DOHH2 (cell line): ENCODE data around the gene OR52E4.

ENCODE experiments used
- H3F3A ChIP-seq: fragments of 200-600 bp; sonication (generic), shearing (Covaris generic); 2 replicates; pipeline ENCODE4 v1.6.0; 2016; ENCODE audit warnings: antibody characterized with exemption, mild to moderate bottlenecking; ENCODE audit not compliant: control insufficient read depth, insufficient read depth
- H3K27ac ChIP-seq: fragments of 200-600 bp; sonication (generic); 2 replicates; pipeline ENCODE4 v1.5.1; 2014; ENCODE audit warnings: low read depth, mild to moderate bottlenecking, low read length, moderate library complexity
- H3K27me3 ChIP-seq: fragments of 200-600 bp; sonication (generic); 2 replicates; pipeline ENCODE4 v1.6.1; 2014; ENCODE audit warnings: mild to moderate bottlenecking, low read length, mixed read lengths; ENCODE audit not compliant: control insufficient read depth
- H3K36me3 ChIP-seq: fragments of 200-600 bp; sonication (generic); 2 replicates; pipeline ENCODE4 v1.6.1; 2014; ENCODE audit warnings: mild to moderate bottlenecking, low read length, moderate library complexity, mixed read lengths; ENCODE audit not compliant: control insufficient read depth
- H3K4me1 ChIP-seq: fragments of 200-600 bp; sonication (generic); 2 replicates; pipeline ENCODE4 v1.6.1; 2014; ENCODE audit warnings: mild to moderate bottlenecking, low read length, mixed read lengths; ENCODE audit not compliant: control insufficient read depth
- H3K4me2 ChIP-seq: fragments of 200-600 bp; sonication (generic); 2 replicates; pipeline ENCODE4 v1.6.0; 2014; ENCODE audit warnings: mild to moderate bottlenecking, low read length, moderate library complexity
- H3K4me3 ChIP-seq: fragments of 200-600 bp; sonication (generic); 2 replicates; pipeline ENCODE4 v1.5.1; 2014; ENCODE audit warnings: mild to moderate bottlenecking, low read length, mixed read lengths
- H3K79me2 ChIP-seq: fragments of 200-600 bp; sonication (generic); 2 replicates; pipeline ENCODE4 v1.6.1; 2014; ENCODE audit warnings: mild to moderate bottlenecking, low read length, mixed read lengths; ENCODE audit not compliant: control insufficient read depth
- H3K9me2 ChIP-seq: fragments of 200-600 bp; sonication (generic); replicated peaks from 2 replicates; pipeline ENCODE4 v1.6.1; 2014; ENCODE audit warnings: mild to moderate bottlenecking, low read length, mixed read lengths; ENCODE audit not compliant: control insufficient read depth
- H3K9me3 ChIP-seq: fragments of 200-600 bp; sonication (generic); 2 replicates; pipeline ENCODE4 v1.6.1; 2014; ENCODE audit warnings: antibody characterized with exemption, low read length, mixed read lengths; ENCODE audit not compliant: control insufficient read depth, insufficient read depth
- H4K20me1 ChIP-seq: fragments of 200-600 bp; sonication (generic); 2 replicates; pipeline ENCODE4 v1.6.0; 2014; ENCODE audit warnings: low read depth, mild to moderate bottlenecking, antibody characterized with exemption, low read length, moderate library complexity; ENCODE audit not compliant: control insufficient read depth, insufficient read depth
- CTCF ChIP-seq: fragments of 200-600 bp; sonication (generic); IDR thresholded peaks from one replicate; pipeline ENCODE4 v1.5.1; 2014; ENCODE audit warnings: antibody characterized with exemption, mild to moderate bottlenecking, low read depth, low read length; ENCODE audit not compliant: poor library complexity, severe bottlenecking
- EZH2phosphoT487 ChIP-seq: fragments of 200-600 bp; sonication (generic); IDR thresholded peaks from 2 replicates; pipeline ENCODE4 v1.6.1; 2017; ENCODE audit warnings: borderline replicate concordance, mild to moderate bottlenecking, antibody characterized with exemption, low read length, moderate library complexity, mixed read lengths

The OR52E4 gene

GRCh38 chr11:5878564-5878963, 1.9 kb upstream of the OR52E4 start:
- no peaks in the 10 kb centered on the region for H3K9me2 ChIP-seq
- H3K27me3 ChIP-seq, result no peaks in the 10 kb centered on the region
- no peak overlapping the region for H3K27ac ChIP-seq
- no peak overlapping the region for H3K4me3 ChIP-seq
- no peaks in the 10 kb centered on the region for H3F3A ChIP-seq
- no peaks in the 10 kb centered on the region for H3K9me3 ChIP-seq
- no peak for TF ChIP-seq EZH2phosphoT487
- no peak for TF ChIP-seq CTCF
- H3K4me1 ChIP-seq, result no peaks in the 10 kb centered on the region
- H3K36me3 ChIP-seq, result no peaks in the 10 kb centered on the region
- H3K4me2 ChIP-seq, result no peak overlapping the region
- no peaks in the 10 kb centered on the region for H4K20me1 ChIP-seq
- no peaks in the 10 kb centered on the region for H3K79me2 ChIP-seq

GRCh38 chr11:5881756-5882155, 1.3 kb downstream of the OR52E4 start:
- H3K9me3 ChIP-seq, result no peaks in the 10 kb centered on the region
- H3K79me2 ChIP-seq, result no peaks in the 10 kb centered on the region
- no peaks in the 10 kb centered on the region for H3K4me1 ChIP-seq
- H3K4me2 ChIP-seq, result no peak overlapping the region
- no peaks in the 10 kb centered on the region for H3K27me3 ChIP-seq
- no peak overlapping the region for H3K27ac ChIP-seq
- H3K4me3 ChIP-seq, result no peak overlapping the region
- TF ChIP-seq CTCF, result no peak
- no peak for TF ChIP-seq EZH2phosphoT487
- H3F3A ChIP-seq, result no peaks in the 10 kb centered on the region
- no peaks in the 10 kb centered on the region for H3K36me3 ChIP-seq
- H4K20me1 ChIP-seq, result no peaks in the 10 kb centered on the region
- H3K9me2 ChIP-seq, result no peaks in the 10 kb centered on the region

- no peaks in the 10 kb centered on the region for H3F3A ChIP-seq
- no peaks in the 10 kb centered on the region for H4K20me1 ChIP-seq
- H3K36me3 ChIP-seq, result no peaks in the 10 kb centered on the region
- no peak overlapping the region for H3K27ac ChIP-seq
- H3K9me2 ChIP-seq, result no peaks in the 10 kb centered on the region
- no peak overlapping the region for H3K4me2 ChIP-seq
- H3K79me2 ChIP-seq, result no peaks in the 10 kb centered on the region
- H3K27me3 ChIP-seq, result no peaks in the 10 kb centered on the region
- TF ChIP-seq CTCF (no peak), EZH2phosphoT487 (no peak)
- H3K4me3 ChIP-seq, result no peak overlapping the region
- H3K4me1 ChIP-seq, result no peaks in the 10 kb centered on the region
- H3K9me3 ChIP-seq, result no peaks in the 10 kb centered on the region
Observed at GRCh38 chr11:5887172-5887571, 6.7 kb downstream of the OR52E4 start.

GRCh38 chr11:5887661-5888060, 7.2 kb downstream of the OR52E4 start:
- H3K4me2 ChIP-seq, result no peak overlapping the region
- no peaks in the 10 kb centered on the region for H3K9me2 ChIP-seq
- no peaks in the 10 kb centered on the region for H3K9me3 ChIP-seq
- no peaks in the 10 kb centered on the region for H4K20me1 ChIP-seq
- no peak overlapping the region for H3K27ac ChIP-seq
- H3K4me3 ChIP-seq, result no peak overlapping the region
- H3K79me2 ChIP-seq, result no peaks in the 10 kb centered on the region
- H3K36me3 ChIP-seq, result no peaks in the 10 kb centered on the region
- no peaks in the 10 kb centered on the region for H3K27me3 ChIP-seq
- H3K4me1 ChIP-seq, result no peaks in the 10 kb centered on the region
- H3F3A ChIP-seq, result no peaks in the 10 kb centered on the region
- TF ChIP-seq EZH2phosphoT487 (no peak), CTCF (no peak)
